GM21390 (cell line): ENCODE results near the gene GSTT2B.
"Not testable (repeated sequence)": the region's sequence is repeated elsewhere in the genome, so short reads cannot be mapped to it uniquely, and the experiment has no call there.

Experiments
- ATAC-seq: cut with Tn5 transposase; IDR thresholded peaks from one replicate; pipeline ENCODE4 v1.9.1; 2021; ENCODE audit not compliant: unreplicated experiment

Gene GSTT2B, protein sequence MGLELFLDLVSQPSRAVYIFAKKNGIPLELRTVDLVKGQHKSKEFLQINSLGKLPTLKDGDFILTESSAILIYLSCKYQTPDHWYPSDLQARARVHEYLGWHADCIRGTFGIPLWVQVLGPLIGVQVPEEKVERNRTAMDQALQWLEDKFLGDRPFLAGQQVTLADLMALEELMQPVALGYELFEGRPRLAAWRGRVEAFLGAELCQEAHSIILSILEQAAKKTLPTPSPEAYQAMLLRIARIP

GRCh38 chr22:23961084-23961771 is at the start of gene GSTT2B:
Gene GSTT2B (minus strand): TSS chr22:23961195. CDS start chr22:23961131, 64 bp downstream.
- not testable (repeated sequence) for ATAC-seq

- no peak for ATAC-seq
Observed at GRCh38 chr22:24010018-24010391, 49.0 kb upstream of the GSTT2B start.

- no peak for ATAC-seq
Observed at GRCh38 chr22:24009227-24010017, 48.4 kb upstream of the GSTT2B start.

DNA sequence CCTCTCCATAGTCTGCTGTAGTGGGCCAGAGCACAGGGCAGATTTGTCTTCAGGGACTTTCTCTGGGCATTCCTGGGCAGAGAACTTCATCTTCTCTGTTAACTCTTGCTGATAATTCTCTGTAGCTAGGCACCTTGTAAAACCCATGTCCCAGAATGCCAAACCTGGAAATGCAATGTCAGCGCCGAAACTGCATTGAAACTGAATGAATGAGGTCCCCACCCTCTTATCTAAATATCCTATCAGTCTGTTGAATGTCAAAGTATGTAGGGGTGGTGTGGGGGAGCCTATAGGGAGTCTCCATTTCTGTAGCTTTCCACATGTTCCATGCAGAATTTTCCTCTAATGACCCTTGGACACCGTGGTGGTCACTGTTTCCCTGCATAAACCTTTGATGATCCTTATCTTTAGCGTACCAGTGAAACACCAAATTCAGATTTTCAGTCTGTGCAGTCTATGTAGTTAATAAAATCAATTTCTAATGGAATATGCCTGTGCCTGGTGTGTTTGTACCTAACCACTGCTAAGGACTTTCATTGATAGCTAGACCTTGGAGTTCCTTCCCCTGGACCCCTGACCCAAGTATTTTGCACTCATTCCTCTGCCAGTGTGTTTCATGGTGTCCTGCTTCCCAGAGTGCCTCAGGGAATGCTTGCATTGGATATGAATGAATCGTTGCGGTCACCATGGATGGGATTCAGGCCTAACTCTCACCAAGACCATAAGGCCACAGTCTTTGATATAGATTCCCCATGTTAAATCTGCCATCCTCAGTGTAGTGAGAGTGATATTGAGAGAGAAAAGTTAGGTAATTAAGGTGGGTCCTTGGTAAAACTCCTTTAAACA is 47.6 kb upstream of the GSTT2B start:
- ATAC-seq = no peak

- no peak for ATAC-seq
Observed at GRCh38 chr22:24008022-24008283, 47.0 kb upstream of the GSTT2B start.

DNA sequence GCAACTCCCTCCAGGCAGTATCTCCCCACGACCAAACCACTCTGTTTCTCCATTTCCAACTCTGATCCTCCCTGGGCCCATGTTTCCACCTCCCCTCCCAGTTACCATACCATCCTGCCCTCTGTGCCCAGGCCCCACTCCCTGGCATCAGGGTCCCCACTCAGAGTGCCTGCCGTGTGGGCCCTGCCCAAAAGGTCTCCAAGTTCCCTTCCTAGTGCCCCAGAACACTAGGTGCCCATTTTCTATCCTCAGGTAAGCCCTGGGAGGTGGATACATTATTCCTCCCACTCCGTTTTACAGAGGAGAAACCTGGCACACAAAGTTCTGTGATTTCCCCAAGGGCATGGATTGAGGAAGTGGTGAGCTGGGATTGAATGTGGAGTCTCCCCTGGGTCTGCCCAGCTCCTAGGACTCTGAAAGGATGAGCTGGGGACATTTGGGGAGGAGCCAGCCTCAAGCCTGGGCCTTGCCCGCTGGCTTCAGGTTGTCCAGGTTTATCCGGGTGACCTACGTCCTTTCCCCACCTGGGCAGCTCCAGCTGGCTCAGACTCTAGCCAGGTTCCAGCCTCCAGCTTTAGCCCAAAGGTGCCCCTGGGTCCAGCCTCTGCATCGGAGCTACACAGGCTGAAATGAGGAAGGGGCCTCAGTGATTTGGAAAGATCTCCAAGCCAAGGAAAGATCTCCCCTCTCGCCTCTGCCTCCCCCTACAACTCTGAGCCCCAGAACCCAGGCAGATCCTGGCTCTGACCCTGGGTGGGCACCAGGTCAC is 46.4 kb upstream of the GSTT2B start:
- ATAC-seq = no peak

- ATAC-seq = no peak
Observed at GRCh38 chr22:24006914-24007214, 45.9 kb upstream of the GSTT2B start.

- no peak for ATAC-seq
Observed at GRCh38 chr22:24006207-24006913, 45.4 kb upstream of the GSTT2B start.

GRCh38 chr22:24005201-24005600 is 44.2 kb upstream of the GSTT2B start, which contains the start of gene GSTT4:
Gene GSTT4 (minus strand): TSS chr22:24005453. CDS start chr22:24005356, 97 bp downstream.
- no peak for ATAC-seq

- ATAC-seq = no peak
Observed at GRCh38 chr22:24003887-24004286, 42.9 kb upstream of the GSTT2B start.

GRCh38 chr22:24002851-24003250 is 41.9 kb upstream of the GSTT2B start:
- no peak for ATAC-seq

GRCh38 chr22:24002272-24002671 is 41.3 kb upstream of the GSTT2B start:
- no peak for ATAC-seq

DNA sequence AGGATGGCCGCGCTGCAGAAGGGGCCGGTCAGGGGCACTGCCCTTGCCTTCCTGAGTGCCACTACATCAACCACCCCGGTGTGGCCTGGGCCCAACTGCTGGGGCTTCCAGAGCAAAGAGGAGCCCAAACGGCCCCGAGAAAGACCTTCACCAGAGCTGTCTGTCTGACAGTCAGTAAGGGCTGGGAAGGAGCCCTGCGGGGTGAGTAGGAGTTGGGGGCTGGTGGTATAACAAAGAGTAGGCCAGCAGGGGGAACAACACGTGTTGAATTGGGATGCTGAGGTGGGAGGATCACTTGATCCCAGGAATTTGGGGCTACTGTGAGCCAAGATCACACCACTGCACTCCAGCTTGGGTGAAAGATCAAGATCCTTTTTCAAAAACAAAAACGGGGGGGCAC is 40.3 kb upstream of the GSTT2B start:
- ATAC-seq = no peak

GRCh38 chr22:23999779-24000178 is 38.8 kb upstream of the GSTT2B start:
- not testable (repeated sequence) for ATAC-seq

GRCh38 chr22:23997092-23997491 is 36.1 kb upstream of the GSTT2B start:
- no peak for ATAC-seq

DNA sequence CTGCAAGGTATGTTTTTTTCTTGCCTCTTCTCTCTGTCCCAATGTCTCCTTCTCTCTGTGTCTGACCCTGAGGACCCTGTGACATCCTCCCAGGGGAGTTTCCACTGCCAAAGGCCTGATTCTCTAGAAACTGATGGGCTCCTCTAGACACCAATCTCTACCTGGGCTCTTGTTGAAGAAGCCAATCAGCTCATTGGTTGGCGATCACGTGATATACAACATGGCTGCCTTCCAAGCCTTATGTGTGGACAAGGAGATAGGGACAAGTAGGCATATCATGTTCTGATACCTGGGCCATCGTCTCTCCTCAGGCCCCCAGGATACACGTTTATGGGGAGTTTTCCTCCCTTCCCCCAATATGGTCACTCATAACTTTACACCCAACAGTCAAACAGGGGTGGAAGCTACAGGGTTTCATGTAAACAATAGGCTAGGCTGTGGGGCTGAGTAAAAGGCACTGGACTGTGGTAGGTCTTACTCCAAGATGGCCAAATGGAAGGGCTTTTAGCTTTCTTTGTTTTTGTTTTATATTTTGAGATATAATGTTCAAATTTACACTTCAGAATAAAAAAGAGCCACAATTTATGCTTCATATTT is 32.7 kb upstream of the GSTT2B start:
- ATAC-seq = not testable (repeated sequence)

- ATAC-seq = not testable (repeated sequence)
Observed at GRCh38 chr22:23993080-23993479, 32.1 kb upstream of the GSTT2B start.

DNA sequence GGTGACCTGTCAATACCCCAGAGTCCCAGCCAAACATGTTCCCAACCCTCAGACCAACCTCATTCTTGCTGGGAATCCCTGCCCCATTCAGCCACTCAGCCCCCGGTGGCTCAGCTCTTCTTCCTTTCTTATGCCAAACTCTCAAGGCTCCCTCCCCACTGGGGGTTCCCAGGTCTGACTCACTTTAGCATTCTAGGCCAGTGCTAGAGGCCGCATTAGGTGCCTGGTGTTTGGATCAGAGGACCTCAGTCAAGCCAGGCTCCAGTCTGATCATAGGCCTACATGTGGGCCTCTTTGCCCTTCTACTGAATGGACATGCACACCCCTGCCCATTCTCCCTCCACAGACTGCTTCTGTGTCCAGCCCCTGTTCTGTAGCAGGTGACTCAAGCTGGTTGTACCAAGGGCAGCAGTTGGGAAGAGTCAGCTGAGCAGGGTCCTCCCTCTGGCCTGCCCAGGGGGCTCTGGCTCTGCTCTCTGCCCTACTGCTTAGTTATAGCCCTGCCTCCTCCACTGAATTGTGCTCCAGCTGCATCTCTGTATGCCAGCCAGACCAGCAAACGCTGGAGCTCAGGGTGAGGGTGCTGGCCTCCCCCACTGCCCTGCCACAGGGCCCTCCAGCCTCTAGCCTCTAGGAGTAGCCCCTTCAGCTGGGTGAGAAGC is 28.7 kb upstream of the GSTT2B start:
- not testable (repeated sequence) for ATAC-seq
